Embryonic facial prominence (tissue), 1 donor: ENCODE measurements around the gene TLX2.

Experiments used
- DNase-seq: peaks from one replicate; pipeline ENCODE4 v3.0.0-alpha.2; 2016; ENCODE audit errors: extremely low spot score

TLX2 gene

GRCh38 chr2:74511104-74511989, 2.9 kb upstream of the TLX2 start:
- no peak for DNase-seq

DNA sequence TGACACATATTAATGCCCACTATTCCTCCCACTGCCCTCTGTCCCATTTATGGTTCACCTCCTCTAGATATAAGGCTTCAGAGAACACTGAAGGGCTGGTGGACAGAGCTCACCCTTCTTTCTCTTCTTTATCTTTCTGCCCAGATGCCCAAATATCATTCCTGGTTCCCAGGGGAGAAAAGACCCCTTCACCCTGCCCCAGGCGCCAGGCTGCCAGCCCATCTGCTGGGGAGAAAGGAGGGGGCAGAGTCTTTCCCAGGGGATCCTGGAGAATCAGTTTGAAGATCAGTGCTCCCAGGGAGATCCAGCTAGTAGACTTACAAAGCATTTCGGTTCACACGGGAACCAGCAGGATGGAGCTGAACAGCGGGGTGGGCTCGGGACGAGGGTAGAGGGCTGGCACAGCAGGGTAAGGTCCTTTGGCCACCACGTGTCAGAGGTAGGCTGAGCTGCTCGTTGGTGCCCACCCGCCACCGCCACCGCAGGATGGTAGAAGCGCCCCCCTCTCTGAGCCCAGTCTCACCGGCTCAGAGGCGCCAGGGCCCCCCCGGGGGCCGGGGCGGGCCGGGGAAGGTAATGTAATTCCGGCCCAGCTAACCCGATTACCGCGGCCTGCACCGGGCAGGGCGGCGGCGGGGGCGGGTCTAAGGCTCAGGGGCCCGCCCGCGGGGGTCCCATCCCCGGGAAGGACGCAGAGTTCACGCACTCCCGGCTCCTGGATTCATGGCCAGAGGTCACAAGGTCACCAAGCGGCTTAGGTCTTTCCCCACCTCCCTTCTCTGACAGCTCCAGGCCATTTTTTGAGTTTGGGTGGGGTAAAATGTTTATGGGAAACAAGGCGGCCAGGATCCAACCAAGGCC, 1.3 kb upstream of the TLX2 start:
- no peak for DNase-seq

DNA sequence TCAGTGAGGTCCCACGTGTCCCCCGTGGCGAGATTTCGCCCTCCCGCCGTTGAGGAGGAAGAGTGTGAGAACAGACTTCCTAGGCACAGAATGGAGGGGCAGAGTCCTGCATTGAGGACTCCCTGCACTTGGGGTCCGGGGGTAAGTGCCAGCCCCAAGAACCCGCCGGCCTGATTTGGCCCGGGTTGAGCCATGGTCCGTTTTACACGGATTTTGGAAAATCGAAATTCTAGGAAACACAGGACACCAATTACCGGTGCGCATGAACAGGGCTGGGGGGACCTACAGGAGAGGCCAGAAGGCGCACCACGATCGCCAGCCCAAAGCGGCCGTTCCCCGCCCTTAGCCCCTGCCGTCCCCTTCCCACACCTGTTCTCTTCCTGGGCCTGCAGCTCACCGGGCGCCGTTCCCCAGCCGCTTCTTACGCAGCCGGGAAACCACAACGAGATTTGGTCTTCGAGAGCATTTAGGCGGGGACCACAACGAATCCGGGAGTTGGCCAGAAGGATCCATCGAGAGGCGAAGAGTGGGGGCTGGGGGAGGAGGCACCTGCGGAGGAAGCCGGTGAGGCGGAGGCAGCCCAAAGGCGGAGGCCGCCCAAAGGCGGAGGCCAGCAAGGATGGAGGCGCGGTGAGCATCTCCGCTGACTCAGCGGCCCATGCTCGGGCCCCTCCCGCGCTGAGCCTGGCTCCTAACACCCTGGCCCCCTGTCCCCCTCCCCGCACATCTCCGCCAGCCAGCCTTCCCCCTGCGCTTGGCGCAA, 464 bp upstream of the TLX2 start:
- DNase-seq, result no peak

DNA sequence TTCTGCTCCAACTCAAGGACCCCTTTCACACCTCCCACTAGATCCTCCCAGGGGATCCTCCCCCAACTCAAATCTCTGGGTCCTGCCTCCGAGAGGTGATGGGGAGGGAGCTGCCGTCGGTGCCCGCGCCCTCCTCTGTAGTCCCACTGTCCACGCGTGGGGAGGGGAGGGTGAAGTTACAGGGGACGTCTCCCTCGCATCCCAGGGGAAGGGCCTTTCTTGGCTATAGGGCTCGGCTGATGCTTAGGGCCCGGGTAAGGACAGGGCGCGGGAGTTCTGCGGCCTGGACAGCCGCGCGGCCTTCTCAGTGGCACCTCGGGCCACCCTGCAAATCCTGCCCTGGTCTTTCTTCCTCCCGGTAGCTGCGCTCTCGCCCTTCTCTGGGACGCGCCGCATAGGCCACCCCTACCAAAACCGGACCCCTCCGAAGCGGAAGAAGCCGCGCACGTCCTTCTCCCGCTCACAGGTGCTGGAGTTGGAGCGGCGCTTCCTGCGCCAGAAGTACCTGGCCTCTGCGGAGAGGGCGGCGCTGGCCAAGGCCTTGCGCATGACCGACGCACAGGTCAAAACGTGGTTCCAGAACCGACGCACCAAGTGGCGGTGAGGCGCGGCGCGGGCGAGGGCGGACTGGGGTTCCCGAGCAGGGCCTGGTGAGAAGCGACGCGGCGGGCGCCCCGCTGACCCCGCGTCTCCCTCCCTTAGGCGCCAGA, 1.2 kb downstream of the TLX2 start:
- no peak for DNase-seq

DNA sequence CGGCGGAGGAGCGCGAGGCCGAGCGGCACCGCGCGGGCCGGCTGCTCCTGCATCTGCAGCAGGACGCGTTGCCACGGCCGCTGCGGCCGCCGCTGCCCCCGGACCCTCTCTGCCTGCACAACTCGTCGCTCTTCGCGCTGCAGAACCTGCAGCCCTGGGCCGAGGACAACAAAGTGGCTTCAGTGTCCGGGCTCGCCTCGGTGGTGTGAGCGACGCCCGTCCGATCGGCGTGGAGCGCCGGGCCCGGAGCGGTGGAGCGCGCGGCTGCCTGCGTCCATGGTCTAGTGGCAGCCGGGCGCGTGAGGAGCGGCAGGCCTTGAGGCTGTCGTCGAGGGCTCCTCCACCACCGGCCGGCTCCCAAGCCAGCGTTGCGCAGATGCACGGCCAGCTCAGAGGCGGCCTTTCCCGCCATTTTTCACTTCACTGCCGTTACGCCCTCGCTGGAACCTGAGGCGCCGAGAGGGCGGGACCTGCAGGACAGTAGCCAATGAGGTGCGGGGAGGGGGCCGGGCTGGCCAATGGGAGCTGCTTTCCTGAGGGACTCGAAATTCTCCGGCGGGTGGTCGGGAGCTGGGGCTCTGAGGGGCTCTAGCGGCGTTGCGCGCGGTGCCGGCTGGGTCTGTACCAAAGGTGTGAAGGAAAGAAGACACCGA, 1.9 kb downstream of the TLX2 start:
- no peak for DNase-seq

- DNase-seq, result no peak
Observed at GRCh38 chr2:74516650-74517049, 2.4 kb downstream of the TLX2 start.

- DNase-seq, result no peak
Observed at GRCh38 chr2:74522516-74522915, 8.3 kb downstream of the TLX2 start.

- no peak for DNase-seq
Observed at GRCh38 chr2:74524005-74524404, 9.8 kb downstream of the TLX2 start.

DNA sequence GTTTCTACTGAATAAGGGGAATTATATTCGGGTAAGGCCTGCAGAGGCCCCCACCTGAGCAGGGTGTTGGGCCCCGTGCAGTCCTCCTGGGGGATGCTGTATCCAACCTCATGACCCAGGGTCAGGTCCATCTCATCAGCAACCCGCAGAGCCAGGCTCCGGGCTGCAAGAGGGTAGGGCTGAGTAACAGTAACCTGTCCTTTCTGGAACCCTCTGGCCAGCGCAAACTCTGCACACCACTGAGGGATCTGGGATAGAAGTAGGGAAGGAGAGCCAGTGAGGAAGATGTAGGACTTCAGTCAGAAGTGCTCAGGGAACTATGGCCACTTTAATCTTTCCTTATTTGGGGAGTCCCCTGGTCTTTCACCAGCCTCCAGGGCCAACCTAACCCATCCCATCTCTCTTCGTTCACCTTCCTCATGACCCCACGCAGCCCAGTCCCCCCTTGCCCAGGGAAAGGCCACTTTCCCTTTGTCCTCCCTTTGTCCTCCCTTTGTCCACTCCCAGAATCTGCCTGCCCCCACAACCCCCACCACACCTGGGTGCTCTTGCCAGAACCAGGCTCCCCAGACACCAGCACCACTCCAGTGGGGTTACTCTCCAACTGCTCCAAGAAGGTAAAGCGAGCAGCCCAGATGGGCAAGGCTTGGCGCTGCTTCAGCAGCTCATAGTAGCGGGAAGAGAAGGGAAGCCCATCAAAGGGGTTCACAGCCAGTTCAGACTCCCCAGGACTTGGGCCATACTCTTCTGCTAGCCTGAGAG, 10.9 kb downstream of the TLX2 start:
- DNase-seq, result no peak

DNA sequence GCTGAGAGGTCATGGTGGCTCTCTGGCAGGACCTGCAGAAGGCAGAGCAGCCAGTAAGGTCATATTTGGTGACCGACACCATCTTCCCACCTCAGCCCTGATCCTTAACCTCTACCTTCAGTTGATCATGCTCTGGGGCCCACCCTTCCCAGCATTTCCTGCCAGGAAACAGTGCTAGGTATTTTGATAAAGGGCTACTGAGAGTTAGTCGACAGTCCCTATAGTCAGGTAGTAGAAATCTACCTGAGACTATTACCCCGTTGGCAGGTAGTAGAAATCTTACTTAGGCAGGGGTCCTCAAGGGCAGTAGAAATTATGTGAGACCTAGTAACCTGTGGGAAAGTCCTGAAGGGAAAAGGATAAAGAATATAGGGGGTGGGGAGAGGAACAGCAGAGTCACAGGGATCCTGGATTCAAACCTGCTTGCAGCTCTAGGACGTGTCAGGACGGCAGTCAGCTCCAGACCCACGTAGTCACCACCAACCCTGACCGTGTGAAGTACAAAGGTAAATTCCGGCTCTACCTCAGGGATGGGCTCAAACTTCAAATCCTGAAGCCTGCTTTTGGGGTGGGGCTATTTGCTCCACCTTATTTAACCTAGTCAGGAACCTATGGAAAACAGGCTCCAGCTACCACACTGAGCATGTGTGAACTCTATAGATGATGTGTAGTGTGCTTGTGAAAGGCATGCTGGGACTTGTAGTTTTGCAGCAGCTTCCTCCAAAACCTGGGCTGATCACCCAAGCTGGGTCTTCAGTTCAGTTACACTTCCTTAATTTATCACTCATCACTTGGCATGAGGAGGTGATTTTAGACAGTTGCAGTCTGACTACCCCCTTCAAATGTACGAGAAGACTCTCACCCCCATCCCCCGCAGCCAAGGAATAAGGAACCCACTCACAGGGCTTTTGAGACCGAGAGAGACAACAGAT, 11.7 kb downstream of the TLX2 start, which contains the start of gene DQX1:
DQX1 (minus strand) TSS at position 515 of the 932 bp plus-strand sequence; CDS start at position 13, 502 bp downstream.
- DNase-seq, result no peak

DNA sequence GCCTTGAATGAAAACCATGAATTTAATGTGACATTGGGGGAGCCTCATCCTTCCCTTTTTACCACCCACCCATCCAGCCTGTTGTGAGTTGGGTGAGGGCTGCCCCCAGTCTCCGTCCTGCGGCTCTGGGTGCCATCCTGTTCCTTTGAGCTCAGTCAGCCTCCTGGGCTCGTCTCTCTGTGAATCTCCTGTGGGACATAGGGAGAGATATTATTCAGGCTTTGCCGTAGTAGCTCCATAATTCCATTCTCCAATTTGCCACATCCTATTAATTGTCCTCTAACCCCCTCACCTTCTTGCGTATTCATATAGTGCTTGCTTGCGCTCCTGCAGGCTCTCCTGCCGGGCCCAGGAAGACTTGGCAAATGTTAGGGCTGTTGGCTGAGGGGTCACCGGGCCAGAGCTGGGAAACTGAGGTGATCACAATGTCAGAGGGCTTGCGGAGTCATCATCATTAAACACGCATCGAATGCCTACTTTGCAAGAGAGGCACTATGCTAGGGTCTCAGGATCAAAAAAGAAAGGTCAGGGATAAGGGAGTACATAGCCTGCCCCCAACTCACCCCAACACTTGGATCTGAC, 12.5 kb downstream of the TLX2 start:
- no peak for DNase-seq

DNA sequence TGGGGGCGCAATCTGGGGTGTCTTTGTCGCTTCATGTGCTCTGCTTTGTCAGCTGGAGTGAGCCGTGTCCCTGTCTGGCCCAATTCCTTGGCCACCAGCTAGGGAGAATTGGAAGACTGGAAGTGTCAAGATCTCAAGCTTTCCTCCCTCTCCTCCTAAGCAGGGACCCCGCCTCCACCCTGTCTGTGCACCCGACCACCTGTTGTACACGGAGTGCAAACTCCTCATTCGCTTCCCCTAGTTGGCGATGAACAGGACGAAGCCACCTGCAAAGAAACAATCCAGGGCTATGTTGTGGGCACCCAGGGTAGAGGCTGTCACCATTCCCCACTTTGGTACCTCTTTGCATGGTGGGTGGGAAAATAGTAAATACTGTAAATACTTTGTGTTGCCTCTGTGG, 13.5 kb downstream of the TLX2 start:
- DNase-seq, result no peak

- no peak for DNase-seq
Observed at GRCh38 chr2:74528600-74529356, 14.5 kb downstream of the TLX2 start.

- peak; percentile 87 for DNase-seq
Observed at GRCh38 chr2:74529357-74530238, 15.3 kb downstream of the TLX2 start, which contains the start of the genes AUP1 and HTRA2. Gene AUP1, minus strand, starts transcription at chr2:74529706. Its CDS starts 77 bp downstream, at chr2:74529629. Gene HTRA2, plus strand, starts transcription at chr2:74529933. Its CDS starts 74 bp downstream, at chr2:74530007.

DNA sequence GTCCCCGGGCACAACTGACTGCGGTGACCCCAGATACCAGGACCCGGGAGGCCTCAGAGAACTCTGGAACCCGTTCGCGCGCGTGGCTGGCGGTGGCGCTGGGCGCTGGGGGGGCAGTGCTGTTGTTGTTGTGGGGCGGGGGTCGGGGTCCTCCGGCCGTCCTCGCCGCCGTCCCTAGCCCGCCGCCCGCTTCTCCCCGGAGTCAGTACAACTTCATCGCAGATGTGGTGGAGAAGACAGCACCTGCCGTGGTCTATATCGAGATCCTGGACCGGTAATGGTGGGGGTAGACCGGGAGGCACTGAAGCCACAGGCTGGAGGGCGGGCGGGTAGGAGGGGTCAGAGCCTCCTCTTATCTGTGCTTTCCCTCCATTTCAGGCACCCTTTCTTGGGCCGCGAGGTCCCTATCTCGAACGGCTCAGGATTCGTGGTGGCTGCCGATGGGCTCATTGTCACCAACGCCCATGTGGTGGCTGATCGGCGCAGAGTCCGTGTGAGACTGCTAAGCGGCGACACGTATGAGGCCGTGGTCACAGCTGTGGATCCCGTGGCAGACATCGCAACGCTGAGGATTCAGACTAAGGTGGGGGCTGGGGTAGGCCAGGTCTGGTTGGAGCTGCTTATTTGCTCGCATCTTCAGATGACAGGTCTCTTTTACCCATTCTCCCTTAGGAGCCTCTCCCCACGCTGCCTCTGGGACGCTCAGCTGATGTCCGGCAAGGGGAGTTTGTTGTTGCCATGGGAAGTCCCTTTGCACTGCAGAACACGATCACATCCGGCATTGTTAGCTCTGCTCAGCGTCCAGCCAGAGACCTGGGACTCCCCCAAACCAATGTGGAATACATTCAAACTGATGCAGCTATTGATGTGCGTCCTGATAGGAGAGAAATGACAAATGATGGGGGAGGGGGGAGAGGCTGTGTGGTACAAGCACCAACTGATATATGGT, 16.3 kb downstream of the TLX2 start:
- DNase-seq, result no peak
